ENCODE results near the gene AFF3. TPM values are rescaled to one million over a fixed set of nuclear protein-coding genes. Genes with fewer than 3 reads are reported as not detected.

Gene AFF3
- total RNA-seq, 1 donor from 2014 or later: 12.2 TPM

DNA sequence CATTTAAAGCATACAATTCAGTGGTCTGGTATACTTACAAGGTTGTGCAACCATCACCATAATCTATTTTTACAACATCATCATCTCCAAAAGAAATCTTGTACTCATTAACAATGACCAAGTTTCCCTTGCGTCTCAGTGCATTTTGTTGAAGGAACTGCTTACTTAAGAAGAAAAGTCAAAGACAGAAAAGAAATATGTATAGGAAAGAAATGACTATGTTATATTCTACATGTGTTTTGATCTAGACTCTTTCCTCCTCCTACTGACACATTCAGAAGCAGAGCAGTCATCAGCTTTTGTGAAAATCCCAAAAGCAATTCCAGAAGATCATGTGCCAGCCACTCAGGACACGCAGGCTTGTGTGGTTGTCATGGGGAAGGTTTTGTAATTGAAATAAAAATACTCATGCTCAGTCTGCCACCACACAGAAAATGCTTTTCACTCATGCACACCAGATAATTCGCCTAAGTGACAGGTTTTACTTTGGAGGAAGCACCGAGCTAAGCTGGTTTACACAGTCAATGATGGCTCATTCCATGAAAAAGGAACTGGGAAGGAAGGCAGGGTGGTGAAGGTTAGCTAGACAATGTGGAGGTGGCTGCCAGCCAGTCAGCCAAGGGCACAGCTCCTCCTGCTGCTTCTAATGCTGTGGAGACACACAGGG, 494.1 kb downstream of the AFF3 start:
- no peak for DNase-seq (ENCODE audit: low spot score)
- Mint-ChIP-seq H3K9me3 (ENCODE audit: unreplicated experiment) (no peaks in the 10 kb centered on the region), H3K4me1 (ENCODE audit: unreplicated experiment) (peaks cover 6% of the 10 kb centered on the region), H3K27me3 (ENCODE audit: unreplicated experiment) (peaks cover 3% of the 10 kb centered on the region), H3K27ac (ENCODE audit: unreplicated experiment) (no peak overlapping the region), H3K4me3 (ENCODE audit: unreplicated experiment) (no peak overlapping the region), H3K36me3 (ENCODE audit: low read depth, unreplicated experiment) (no peaks in the 10 kb centered on the region)
- no peak for TF ChIP-seq CTCF (IDR thresholded peaks at IDR 0.05; ENCODE audit: unreplicated experiment)

- Mint-ChIP-seq H3K4me3 (ENCODE audit: unreplicated experiment) (no peak overlapping the region), H3K27me3 (ENCODE audit: unreplicated experiment) (peaks cover 3% of the 10 kb centered on the region), H3K4me1 (ENCODE audit: unreplicated experiment) (no peaks in the 10 kb centered on the region), H3K9me3 (ENCODE audit: unreplicated experiment) (no peaks in the 10 kb centered on the region), H3K27ac (ENCODE audit: unreplicated experiment) (no peak overlapping the region), H3K36me3 (ENCODE audit: low read depth, unreplicated experiment) (no peaks in the 10 kb centered on the region)
- DNase-seq (ENCODE audit: low spot score): no peak
- no peak for TF ChIP-seq CTCF (IDR thresholded peaks at IDR 0.05; ENCODE audit: unreplicated experiment)
These were observed 496.4 kb downstream of the AFF3 start for GRCh38 chr2:99645960-99646359.

GRCh38 chr2:99644419-99644787, 498.0 kb downstream of the AFF3 start:
- DNase-seq (ENCODE audit: low spot score): no peak
- no peak overlapping the region for H3K4me3 Mint-ChIP-seq (ENCODE audit: unreplicated experiment)
- no peaks in the 10 kb centered on the region for H3K4me1 Mint-ChIP-seq (ENCODE audit: unreplicated experiment)
- peaks cover 3% of the 10 kb centered on the region for H3K27me3 Mint-ChIP-seq (ENCODE audit: unreplicated experiment)
- H3K27ac Mint-ChIP-seq (ENCODE audit: unreplicated experiment): no peak overlapping the region
- H3K36me3 Mint-ChIP-seq (ENCODE audit: low read depth, unreplicated experiment): no peaks in the 10 kb centered on the region
- TF ChIP-seq CTCF (IDR thresholded peaks at IDR 0.05; ENCODE audit: unreplicated experiment): no peak
- H3K9me3 Mint-ChIP-seq (ENCODE audit: unreplicated experiment): no peaks in the 10 kb centered on the region

- Mint-ChIP-seq H3K27me3 (ENCODE audit: unreplicated experiment) (peaks cover 3% of the 10 kb centered on the region), H3K27ac (ENCODE audit: unreplicated experiment) (no peak overlapping the region), H3K36me3 (ENCODE audit: low read depth, unreplicated experiment) (no peaks in the 10 kb centered on the region), H3K4me1 (ENCODE audit: unreplicated experiment) (peaks cover 1% of the 10 kb centered on the region), H3K4me3 (ENCODE audit: unreplicated experiment) (no peak overlapping the region), H3K9me3 (ENCODE audit: unreplicated experiment) (no peaks in the 10 kb centered on the region)
- no peak for TF ChIP-seq CTCF (IDR thresholded peaks at IDR 0.05; ENCODE audit: unreplicated experiment)
- DNase-seq (ENCODE audit: low spot score): no peak
These were observed 498.5 kb downstream of the AFF3 start for GRCh38 chr2:99643787-99644418.

DNA sequence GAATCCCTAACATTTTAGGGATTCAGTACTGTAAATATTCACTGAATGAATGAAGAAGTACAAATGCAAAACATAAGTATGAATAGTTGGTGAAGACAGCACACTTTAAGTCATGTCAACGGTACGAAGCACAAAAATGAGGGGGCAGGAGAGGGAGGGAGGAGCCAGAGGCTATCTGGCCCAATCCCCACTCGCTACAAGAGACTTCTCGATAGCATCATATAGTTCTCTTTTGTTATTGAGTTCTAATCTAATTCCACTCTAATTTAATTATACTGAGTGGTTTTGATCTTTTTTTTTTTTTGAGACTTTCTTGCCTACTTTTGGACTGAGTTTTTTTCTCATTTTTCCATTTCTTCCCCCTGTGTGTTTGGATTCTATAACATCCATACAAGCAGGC, 500.4 kb downstream of the AFF3 start:
- no peaks in the 10 kb centered on the region for H3K36me3 Mint-ChIP-seq (ENCODE audit: low read depth, unreplicated experiment)

More for the DNA sequence above, 500.4 kb downstream of the AFF3 start:
- Mint-ChIP-seq H3K4me3 (ENCODE audit: unreplicated experiment) (no peak overlapping the region), H3K27me3 (ENCODE audit: unreplicated experiment) (peaks cover 1% of the 10 kb centered on the region), H3K27ac (ENCODE audit: unreplicated experiment) (no peak overlapping the region), H3K4me1 (ENCODE audit: unreplicated experiment) (peaks cover 8% of the 10 kb centered on the region), H3K9me3 (ENCODE audit: unreplicated experiment) (no peaks in the 10 kb centered on the region)
- no peak for TF ChIP-seq CTCF (IDR thresholded peaks at IDR 0.05; ENCODE audit: unreplicated experiment)
- no peak for DNase-seq (ENCODE audit: low spot score)
